GM12872 (cell line): ENCODE results near the gene MDFIC.

Experiments
- CTCF ChIP-seq: IDR thresholded peaks from 3 replicates; pipeline ENCODE4 v1.5.1; 2011; ENCODE audit warnings: low read depth, mild to moderate bottlenecking, low read length, moderate library complexity; ENCODE audit not compliant: insufficient read depth

Gene MDFIC

GRCh38 chr7:114941692-114942091 is 19.8 kb downstream of the MDFIC start:
- no peak for TF ChIP-seq CTCF

- TF ChIP-seq CTCF = no peak
Observed at GRCh38 chr7:114942446-114943175, 20.7 kb downstream of the MDFIC start.

GRCh38 chr7:114943530-114943929 is 21.6 kb downstream of the MDFIC start:
- no peak for TF ChIP-seq CTCF

- no peak for TF ChIP-seq CTCF
Observed at GRCh38 chr7:114943953-114944744, 22.3 kb downstream of the MDFIC start.

- TF ChIP-seq CTCF = no peak
Observed at GRCh38 chr7:114944745-114945625, 23.1 kb downstream of the MDFIC start.

GRCh38 chr7:114949231-114949630 is 27.3 kb downstream of the MDFIC start:
- TF ChIP-seq CTCF = no peak

GRCh38 chr7:114952296-114952695 is 30.4 kb downstream of the MDFIC start:
- TF ChIP-seq CTCF = no peak
